Keratinocyte (primary cell): ENCODE data around the gene TPMT. TPM values are rescaled to one million over a fixed set of nuclear protein-coding genes. Genes with fewer than 3 reads are reported as not detected.

Experiments
- DNase-seq: peaks from one replicate; pipeline ENCODE4 v3.0.0-alpha.2; 2011; ENCODE audit warnings: low read depth, missing footprints, low spot score
- FAIRE-seq: peaks from 2 replicates; lab custom pipeline; 2011; peaks lifted over from hg19 to GRCh38; lab: Jason Lieb, UNC
- H2AFZ ChIP-seq: 2 replicates; pipeline ENCODE4 v1.6.0; 2012; ENCODE audit warnings: low read length, control low read depth, inconsistent platforms; ENCODE audit not compliant: control insufficient read depth
- H3K27ac ChIP-seq: 2 replicates; pipeline ENCODE4 v1.5.1; 2011; ENCODE audit warnings: low read length; ENCODE audit not compliant: control insufficient read depth, insufficient read depth
- H3K27me3 ChIP-seq: 3 replicates; pipeline ENCODE4 v1.6.0; 2011; ENCODE audit warnings: low read length; ENCODE audit not compliant: control insufficient read depth, insufficient read depth; ENCODE audit errors: extremely low read depth
- H3K36me3 ChIP-seq, 2 experiments: 2 replicates in 1 of 2; 3 replicates in 1 of 2; pipeline ENCODE4 v1.5.1; 2011; ENCODE audit warnings: low read length in 2 of 2, mild to moderate bottlenecking in 1 of 2; ENCODE audit not compliant: control insufficient read depth in 2 of 2, insufficient read depth in 2 of 2; ENCODE audit errors: extremely low read depth in 1 of 2
- H3K4me1 ChIP-seq: 3 replicates; pipeline ENCODE4 v1.5.1; 2011; ENCODE audit warnings: low read length; ENCODE audit not compliant: control insufficient read depth, insufficient read depth; ENCODE audit errors: extremely low read depth
- H3K4me2 ChIP-seq: 3 replicates; pipeline ENCODE4 v1.6.0; 2011; ENCODE audit warnings: low read depth, low read length; ENCODE audit not compliant: control insufficient read depth, insufficient read depth; ENCODE audit errors: extremely low read depth
- H3K4me3 ChIP-seq, 3 experiments: fragments of 200-600 bp in 1 of 3; sonication (generic) in 1 of 3; 2 replicates in 2 of 3; 3 replicates in 1 of 3; pipeline ENCODE4 v1.5.1; 2011 to 2016; ENCODE audit warnings: low read length in 3 of 3, mild to moderate bottlenecking in 3 of 3, control low read depth in 2 of 3, inconsistent platforms in 1 of 3, low read depth in 1 of 3, mixed read lengths in 1 of 3, mixed run types in 1 of 3, moderate library complexity in 1 of 3; ENCODE audit not compliant: control insufficient read depth in 2 of 3, insufficient read depth in 2 of 3; ENCODE audit errors: extremely low read depth in 1 of 3
- H3K79me2 ChIP-seq: 2 replicates; pipeline ENCODE4 v1.6.0; 2012; ENCODE audit warnings: low read length; ENCODE audit not compliant: control insufficient read depth, insufficient read depth
- H3K9ac ChIP-seq: 3 replicates; pipeline ENCODE4 v1.6.0; 2011; ENCODE audit warnings: low read length; ENCODE audit not compliant: control insufficient read depth, insufficient read depth; ENCODE audit errors: extremely low read depth
- H3K9me1 ChIP-seq: 3 replicates; pipeline ENCODE4 v1.6.0; 2011; ENCODE audit warnings: low read length; ENCODE audit not compliant: control insufficient read depth, insufficient read depth; ENCODE audit errors: extremely low read depth
- H3K9me3 ChIP-seq: 2 replicates; pipeline ENCODE4 v1.5.1; 2012; ENCODE audit warnings: low read depth, low read length; ENCODE audit not compliant: control insufficient read depth
- H4K20me1 ChIP-seq: 3 replicates; pipeline ENCODE4 v1.6.0; 2011; ENCODE audit warnings: low read length; ENCODE audit not compliant: control insufficient read depth, insufficient read depth; ENCODE audit errors: extremely low read depth
- EZH2 ChIP-seq: IDR thresholded peaks from one replicate; pipeline ENCODE4 v1.6.1; 2012; ENCODE audit warnings: inconsistent platforms, mild to moderate bottlenecking, low read length, moderate library complexity
- dilution Hi-C: fragments of 300-500 bp; cut with MboI; formaldehyde crosslinking; loops from one replicate; pipeline ENCODE4 v1.7.0; 2020; ENCODE audit warnings: low sequenced_read_pairs; ENCODE audit not compliant: extremely low pct_ligation_motif_present
- polyA plus RNA-seq, 5 experiments: library from polyadenylated mRNA; depleted of rRNA in 3 of 5; stranded (reverse) in 3 of 5; stranded (forward) in 1 of 5; unstranded in 1 of 5; fragments of >200 nt; gene quantifications; 1 replicate in 1 of 5; 2 replicates in 3 of 5; 3 replicates in 1 of 5; pipeline versions ENCODE4 v1.2.1 to v1.2.3, GENCODE V29; 2011 to 2012; ENCODE audit warnings: missing spikeins in 2 of 5, low read depth in 1 of 5, low replicate concordance in 1 of 5
- TF ChIP-seq, protein P1 (sequence below), 3 experiments: IDR thresholded peaks in 1 of 3; conservative IDR thresholded peaks in 1 of 3; optimal IDR thresholded peaks in 1 of 3; 2 replicates in 2 of 3; 3 replicates in 1 of 3; pipeline versions ENCODE3 to v1.5.1; 2011; ENCODE audit warnings: low read length in 3 of 3, mild to moderate bottlenecking in 3 of 3, moderate library complexity in 2 of 3, control low read depth in 1 of 3, inconsistent platforms in 1 of 3; ENCODE audit not compliant: insufficient read depth in 2 of 3; ENCODE audit errors: extremely low read depth in 1 of 3

Gene TPMT
- polyA plus RNA-seq, 1 donor (not counting 4 experiments of a cell fraction or from before 2014, with no cell fraction given), result 38.6 TPM

DNA sequence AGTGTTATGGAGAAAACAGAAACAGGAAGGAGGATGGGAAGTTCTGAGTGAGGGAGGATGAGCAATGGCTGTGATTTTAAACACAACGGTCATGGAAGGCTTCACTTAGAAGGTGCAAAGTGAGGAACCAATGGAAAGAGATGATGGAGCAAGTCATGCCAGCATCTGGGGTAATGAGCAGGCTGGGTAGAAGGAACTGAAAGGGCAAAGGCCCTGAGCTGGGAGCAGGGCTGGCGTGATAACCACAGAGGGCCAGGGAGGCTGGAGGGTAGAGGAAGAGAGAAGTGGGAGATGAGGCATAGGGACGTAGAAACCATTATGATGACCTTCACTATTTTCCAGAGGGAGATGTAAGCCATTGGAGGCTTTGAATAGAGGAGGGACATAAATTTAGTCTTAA is 76.0 kb downstream of the TPMT start:
- dilution Hi-C loops, result no loop called here
- Histone ChIP-seq H3K9me3 (no peaks in the 10 kb centered on the region), H3K9me1 (no peaks in the 10 kb centered on the region), H3K4me2 (no peak overlapping the region), H3K9ac (no peak overlapping the region), H4K20me1 (no peaks in the 10 kb centered on the region), H2AFZ (no peak overlapping the region), H3K27me3 (no peaks in the 10 kb centered on the region), H3K79me2 (no peaks in the 10 kb centered on the region), H3K4me3 (no peak overlapping the region), H3K27ac (no peak overlapping the region), H3K36me3 (no peaks in the 10 kb centered on the region), H3K4me1 (no peaks in the 10 kb centered on the region)
- no peak for FAIRE-seq
- TF ChIP-seq, protein P1, sequence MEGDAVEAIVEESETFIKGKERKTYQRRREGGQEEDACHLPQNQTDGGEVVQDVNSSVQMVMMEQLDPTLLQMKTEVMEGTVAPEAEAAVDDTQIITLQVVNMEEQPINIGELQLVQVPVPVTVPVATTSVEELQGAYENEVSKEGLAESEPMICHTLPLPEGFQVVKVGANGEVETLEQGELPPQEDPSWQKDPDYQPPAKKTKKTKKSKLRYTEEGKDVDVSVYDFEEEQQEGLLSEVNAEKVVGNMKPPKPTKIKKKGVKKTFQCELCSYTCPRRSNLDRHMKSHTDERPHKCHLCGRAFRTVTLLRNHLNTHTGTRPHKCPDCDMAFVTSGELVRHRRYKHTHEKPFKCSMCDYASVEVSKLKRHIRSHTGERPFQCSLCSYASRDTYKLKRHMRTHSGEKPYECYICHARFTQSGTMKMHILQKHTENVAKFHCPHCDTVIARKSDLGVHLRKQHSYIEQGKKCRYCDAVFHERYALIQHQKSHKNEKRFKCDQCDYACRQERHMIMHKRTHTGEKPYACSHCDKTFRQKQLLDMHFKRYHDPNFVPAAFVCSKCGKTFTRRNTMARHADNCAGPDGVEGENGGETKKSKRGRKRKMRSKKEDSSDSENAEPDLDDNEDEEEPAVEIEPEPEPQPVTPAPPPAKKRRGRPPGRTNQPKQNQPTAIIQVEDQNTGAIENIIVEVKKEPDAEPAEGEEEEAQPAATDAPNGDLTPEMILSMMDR (optimal IDR thresholded peaks at IDR 0.05 in 1 of 3, IDR thresholded peaks at IDR 0.05 in 1 of 3, conservative IDR thresholded peaks at IDR 0.05 in 1 of 3; ENCODE audit: extremely low read depth in 1 of 3, insufficient read depth in 2 of 3, low read length in 3 of 3), result no peak
- no peak for TF ChIP-seq EZH2
- DNase-seq, result no peak

Other genes with a start within 250 kb of the TPMT start
- gene KIF13A, start 167.4 kb downstream of the TPMT start, polyA plus RNA-seq, result 90.1 to 106 TPM (median 96.2 TPM) in 3 replicates
- gene NHLRC1, start 32.4 kb downstream of the TPMT start, polyA plus RNA-seq, result 1.2 to 1.5 TPM (median 1.2 TPM) in 3 replicates
- 29.5 to 32.7 TPM (median 30.6 TPM) in 3 replicates for gene KDM1B, start 345 bp upstream of the TPMT start, polyA plus RNA-seq
- 9.3 to 45.0 TPM (median 31.3 TPM) in 3 replicates for gene DEK, start 109.5 kb upstream of the TPMT start, polyA plus RNA-seq
- 6.9 to 9.0 TPM (median 8.0 TPM) in 3 replicates for gene RNF144B, start 232.3 kb upstream of the TPMT start, polyA plus RNA-seq